Renal cortex interstitium (tissue), 11 donors: ENCODE results near the gene KCNK10. TPM values are rescaled to one million over a fixed set of nuclear protein-coding genes. Genes with fewer than 3 reads are reported as not detected.

Experiments
- DNase-seq, 11 donors: peaks; one replicate each; pipeline ENCODE4 v3.0.0-alpha.2; 2013; ENCODE audit warnings: low read depth in 9 of 11, low spot score in 4 of 11; ENCODE audit errors: extremely low read depth in 1 of 11
- polyA plus RNA-seq, 3 donors: library from polyadenylated mRNA; unstranded; fragments of 120-200 nt; gene quantifications; one replicate each; pipeline ENCODE4 v1.2.1, GENCODE V29; 2013; ENCODE audit not compliant: insufficient read length in 3 of 3

The KCNK10 gene
- polyA plus RNA-seq, 3 donors: 0.23 to 0.41 (median 0.37) TPM

DNA sequence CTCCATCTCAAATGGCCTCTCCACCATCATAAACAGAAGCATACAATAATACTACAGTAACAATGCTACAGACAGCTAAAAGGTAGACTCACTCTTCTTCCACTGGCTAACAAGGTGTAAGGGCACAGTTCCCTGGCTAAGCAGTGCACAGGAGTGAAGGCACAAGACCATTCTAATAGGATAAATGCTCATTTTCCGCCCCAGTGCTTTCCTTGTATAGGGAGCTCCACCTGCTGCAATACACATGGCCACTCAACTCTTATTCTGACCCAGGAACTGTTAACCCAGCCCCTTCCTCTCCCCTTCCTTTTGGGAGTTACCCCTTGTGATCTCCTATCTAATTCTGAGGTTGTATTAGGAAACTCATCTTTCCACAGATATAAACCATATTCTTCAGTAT, 124.6 kb downstream of the KCNK10 start:
- DNase-seq: no peak

DNA sequence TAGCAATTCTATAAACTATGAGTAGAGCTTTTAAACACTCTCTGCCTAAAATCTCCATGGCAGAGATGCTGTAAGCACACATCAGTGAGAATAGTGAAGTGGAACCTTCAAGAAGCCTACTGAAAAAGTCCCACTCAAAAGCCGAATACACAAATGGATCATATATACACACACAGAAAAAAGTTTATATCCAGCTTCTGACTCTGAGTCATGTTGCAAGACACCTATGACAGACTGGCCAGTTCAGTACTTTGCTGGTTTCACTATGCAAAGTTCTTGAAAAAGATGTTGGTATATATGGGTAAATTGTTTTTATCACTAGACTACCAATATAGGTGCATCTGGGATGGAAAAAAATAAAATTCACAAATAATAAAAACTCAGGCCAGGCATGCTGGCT, 126.1 kb downstream of the KCNK10 start:
- no peak for DNase-seq

DNA sequence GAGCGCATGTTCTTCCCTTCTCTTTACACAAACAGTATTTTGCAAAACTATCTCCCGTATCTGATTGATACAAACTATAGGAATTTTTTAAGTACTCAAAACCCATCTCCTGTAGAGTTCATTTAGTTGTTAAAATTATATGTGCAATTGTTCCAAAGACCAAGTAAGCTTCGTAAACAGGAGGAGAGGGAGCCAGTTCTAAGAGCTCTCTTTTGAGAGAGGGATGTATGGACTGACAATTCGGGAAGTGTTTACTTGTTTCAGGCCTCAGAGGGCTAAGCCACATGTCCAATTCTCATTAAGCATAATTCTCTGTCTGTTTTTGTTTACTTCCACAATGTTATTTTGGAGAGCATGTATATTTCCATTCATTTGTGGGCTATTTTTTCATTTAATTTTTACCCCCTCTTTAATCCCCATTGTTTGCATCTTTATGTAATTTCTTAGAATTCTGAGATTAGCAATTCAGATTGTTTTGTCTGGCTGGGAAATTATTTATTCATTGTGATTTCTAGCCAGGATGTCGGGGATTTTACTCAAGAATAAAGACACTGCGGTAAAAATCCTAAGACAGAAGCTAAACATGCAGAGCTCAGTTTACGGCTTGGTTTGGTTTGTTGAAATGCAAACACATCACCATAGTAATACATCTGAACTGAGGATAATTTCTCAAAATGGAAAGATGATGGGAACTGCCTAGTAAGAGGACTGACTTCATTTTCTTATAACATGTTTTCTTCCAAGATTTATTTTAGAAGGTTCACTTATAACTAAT, 126.8 kb downstream of the KCNK10 start:
- no peak for DNase-seq

DNA sequence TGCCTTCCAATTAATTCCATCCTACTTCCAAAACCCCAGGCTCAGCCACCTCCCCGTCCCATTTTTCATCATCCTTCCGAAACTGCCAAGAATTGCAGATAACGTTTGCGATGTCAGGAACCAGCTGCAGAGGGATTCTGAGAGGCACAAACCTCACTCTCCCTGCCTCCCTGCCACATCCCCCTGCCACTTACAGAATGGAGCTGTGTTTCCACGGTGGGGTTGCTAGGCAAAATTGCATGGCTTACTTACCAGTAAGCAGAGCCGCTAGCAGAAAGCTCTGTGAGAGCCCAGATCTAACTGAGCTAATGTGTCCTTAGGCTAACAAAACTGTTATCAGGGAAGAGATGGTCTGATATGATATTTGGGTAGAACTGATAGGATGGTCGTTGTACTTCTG, 127.4 kb downstream of the KCNK10 start:
- no peak for DNase-seq

DNA sequence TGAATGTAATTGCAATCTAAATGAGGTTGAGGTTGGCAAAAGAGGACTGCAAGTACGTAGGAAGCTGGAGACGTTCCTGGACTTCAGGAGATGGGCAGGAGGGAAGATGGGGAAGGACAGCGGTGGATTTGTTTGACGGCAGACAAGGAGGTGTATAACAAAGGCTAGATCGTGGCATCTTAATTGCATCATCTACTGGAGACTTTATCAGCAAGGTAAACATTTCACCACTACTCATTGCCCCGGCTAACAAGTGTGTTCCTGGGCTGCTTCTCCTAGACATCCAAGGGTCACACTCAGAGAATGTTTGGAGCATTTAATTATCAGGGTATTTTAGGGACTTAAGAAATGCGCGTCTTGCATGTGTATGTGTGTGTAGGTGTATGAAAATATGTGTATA, 128.5 kb downstream of the KCNK10 start:
- DNase-seq: no peak

DNA sequence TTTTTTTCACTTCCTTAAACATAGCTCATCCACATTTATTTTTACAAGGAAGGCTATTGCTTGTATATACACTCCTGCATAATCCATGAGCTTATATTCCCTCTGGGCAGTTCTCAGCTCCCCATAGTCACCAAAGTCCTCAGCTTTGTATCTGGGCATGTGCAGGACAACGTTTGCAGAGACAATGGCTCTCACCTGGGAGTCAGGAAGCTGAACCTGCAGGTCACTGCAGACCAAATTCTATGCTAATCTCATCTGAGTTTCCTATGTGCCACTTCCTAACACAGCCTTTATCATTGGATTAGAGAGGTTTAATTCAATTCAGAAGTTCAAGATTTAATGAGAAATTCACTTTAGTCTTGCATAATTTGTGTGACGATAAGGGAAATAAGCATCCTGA, 131.5 kb downstream of the KCNK10 start:
- DNase-seq: no peak

DNA sequence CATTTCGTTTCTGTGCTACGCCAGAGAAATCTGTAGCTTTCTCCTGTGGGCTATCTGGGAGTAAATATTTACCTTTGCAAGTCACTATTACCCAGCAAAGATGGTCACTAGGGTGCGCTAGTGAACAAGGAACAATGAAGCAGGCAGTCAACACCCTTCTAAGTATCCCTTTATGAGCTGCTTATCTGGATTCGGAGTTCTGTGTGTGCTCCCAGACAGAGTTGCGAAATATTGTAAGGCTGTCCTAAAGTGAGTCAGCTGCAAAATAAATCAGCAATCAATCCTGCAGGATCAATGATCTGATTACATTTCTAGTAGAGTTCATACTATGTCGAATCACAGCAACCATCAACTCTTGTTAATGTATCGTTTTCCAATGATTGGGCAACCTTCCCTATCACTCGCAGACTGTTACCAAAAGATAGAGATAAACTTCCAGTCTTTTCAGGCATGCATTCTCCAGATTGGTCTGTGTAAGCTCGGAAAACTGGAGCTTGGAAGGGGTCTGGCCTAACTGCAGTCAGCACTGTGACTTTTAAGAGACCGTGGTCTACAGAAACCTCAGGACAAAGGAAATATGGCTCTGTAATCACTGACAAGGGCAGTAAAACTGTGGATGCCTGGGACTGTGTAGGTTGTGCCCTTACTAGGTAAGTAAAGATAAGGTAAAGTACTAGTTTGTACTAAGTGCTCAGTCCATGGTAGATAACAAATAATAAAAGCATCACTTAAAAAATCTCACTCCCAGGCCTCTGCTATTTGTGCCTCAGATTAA, 133.5 kb downstream of the KCNK10 start:
- DNase-seq: peak; percentile 62 to 85 (median 78)

DNA sequence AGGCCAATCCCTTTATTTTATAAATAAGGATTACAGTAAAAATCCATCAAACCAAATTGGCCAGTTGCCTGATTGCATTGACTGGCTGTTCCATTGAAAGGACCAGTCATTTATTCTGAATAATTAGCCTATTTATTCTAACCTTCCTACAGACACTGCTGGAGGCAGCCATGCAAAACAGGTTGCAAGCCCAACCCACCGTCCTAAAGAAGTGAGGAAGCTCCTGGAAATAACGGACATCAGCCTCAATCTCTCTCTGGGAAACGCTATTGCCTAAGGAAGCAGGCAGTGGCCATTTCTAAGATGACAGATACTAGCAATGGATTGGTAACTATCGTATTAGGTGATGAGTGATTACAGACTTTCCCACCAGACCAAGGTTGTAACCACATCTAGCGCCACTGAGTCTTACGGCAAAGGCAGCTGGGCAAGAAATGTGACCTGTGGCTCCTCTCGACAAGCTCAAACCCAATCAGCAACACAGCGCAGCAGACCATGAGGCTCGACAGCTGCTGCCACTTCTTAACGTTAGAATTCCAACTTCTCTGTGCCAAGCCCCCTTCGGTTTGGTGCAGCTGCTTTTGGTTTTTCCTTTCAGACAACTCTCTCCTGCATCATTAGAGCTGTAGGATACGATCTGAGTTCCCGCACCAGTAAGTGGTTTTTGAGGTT, 134.2 kb downstream of the KCNK10 start:
- DNase-seq: peak in 6 of 11 donors; percentile 17 to 29 (median 22)

DNA sequence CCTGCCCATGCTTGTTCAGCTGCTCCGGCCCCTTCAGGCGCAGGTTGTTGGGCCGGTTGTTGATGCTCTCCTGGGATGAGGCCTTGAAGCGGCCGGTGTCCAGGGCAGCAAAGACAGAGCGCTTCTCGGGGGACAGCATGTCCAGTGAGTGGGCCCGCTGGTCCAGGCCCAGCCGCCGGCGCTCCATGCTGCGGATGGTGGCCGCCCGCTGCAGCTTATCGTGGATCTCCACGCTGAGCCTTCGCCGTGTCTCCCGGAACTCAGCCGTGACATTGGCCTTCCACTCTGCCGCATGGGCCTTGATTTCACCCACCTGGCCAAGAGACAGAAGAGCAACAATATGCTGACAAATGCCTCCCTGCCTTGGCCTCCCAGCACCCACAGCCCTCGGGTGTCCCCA, 137.2 kb downstream of the KCNK10 start:
- DNase-seq: no peak

DNA sequence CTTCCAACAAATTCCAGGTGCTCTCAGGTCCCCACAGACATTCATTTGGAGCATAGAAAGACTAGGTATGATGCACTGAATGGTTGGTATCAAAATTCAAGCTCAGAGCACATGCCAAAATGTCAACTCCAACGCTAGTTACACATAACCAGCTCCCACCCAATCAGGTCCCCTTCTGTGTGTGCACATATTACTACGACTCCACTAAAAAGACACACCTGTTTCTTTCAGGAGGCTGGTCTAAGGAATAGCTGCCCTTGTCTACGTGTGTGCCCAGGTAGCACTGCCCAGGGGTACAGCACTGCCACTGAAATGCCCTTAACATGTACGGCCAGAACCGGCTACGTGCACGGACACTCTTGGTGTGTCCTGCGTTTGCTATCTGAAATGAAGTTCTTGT, 138.1 kb downstream of the KCNK10 start:
- DNase-seq: no peak

DNA sequence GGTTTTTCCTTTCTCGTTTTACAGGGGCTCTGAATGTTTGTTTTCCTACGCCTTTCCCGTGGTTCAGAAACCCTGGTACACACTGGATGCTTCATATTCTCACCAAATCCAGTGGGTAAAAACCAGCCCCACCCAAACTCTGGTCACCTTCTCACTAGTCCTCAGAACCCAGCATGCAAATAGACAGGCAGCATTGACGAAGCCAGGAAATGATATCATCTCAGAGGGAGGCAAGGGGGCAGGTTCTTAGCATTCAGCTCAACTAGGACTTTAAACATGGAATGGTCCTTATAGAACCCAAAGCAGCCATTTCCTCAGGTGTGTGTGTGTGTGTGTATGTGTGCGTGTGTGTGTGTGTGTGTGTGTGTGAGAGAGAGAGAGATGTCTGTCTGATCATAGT, 142.0 kb downstream of the KCNK10 start:
- no peak for DNase-seq

DNA sequence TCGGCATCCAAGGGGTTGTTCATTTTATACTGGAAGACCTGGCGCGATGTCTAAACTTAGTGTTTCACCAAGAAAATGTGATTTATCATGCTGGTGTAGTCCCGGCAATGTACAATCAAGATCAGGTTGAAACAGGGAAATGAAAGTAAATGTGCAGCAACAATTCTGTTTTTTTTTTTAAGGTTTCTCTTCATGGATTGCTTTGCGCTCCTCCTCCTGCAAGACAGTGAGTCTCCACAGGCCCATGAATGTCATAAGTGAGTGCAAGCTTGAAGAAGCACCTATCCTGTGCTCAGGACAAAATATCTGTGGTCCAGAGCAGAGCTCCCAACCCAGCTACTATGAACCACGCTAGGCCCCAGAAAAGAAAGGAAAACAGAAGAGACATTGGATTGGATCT, 143.4 kb downstream of the KCNK10 start:
- DNase-seq: no peak

DNA sequence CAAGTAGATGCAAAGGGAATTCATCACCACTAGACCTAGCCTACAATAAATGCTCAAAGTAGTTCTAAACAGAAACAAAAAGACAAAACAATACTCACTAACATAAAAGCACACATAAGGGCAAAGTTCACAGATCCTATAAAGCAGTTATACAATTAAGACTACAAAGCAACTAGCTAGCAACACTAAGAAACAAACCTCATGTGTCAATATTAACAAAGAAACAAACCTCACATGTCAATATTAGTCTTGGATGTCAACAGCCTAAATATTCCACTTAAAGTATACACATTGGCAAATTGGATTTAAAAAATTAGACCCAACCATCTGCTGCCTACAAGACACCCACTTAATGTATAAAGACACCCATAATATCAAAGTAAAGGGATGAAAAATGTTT, 152.7 kb downstream of the KCNK10 start:
- DNase-seq: no peak

DNA sequence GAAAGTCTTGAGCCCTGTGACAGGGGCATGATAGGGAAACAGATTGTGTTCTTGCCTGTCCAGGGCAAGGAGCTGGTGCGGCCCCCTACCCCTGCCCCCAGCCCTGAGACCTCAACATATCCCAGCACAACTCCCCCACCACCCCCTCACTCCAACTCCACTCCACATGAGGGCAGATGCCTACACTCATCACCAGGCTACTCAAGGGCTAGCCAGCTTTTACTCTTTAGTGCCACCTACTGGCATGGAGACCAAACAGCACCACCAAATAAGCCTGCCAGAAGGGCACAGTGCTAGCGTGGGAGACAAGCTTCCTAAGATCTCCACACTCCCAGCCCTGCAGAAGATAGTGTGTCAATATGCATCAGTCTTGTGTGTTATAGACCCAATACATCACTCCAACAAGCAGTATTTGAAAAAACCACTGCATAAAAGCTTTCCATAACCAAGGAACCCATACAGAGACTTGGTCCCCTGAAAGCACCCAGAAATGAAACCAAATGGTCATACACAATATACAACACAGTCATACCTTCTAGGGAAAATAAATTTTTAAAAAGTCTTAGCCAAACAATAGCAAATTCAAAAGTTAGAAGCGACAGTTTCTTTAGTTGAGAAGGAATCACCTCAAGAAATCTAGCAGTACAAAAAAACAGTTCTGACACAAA, 154.4 kb downstream of the KCNK10 start:
- peak in 2 of 11 donors; percentile 4 to 7 for DNase-seq

DNA sequence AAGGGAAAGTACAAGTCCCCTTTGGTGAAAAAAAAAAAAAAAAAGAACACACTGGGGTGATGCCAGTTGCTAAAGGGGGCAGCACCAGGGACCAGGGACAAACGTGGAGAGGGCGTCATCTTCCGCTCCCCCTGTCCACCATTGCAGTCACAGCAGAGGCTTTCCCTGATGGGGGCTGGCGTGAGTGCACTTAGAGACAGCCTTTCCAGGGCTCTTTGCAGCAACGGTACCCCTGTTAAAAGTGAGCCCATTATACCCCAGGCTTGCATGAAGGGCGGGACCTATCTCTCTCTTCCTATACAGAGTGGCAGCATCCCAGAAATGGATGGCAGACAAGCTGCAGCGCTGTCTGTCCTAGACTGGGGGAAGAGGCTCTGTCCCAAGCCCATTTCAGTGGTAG, 155.0 kb downstream of the KCNK10 start:
- no peak for DNase-seq

DNA sequence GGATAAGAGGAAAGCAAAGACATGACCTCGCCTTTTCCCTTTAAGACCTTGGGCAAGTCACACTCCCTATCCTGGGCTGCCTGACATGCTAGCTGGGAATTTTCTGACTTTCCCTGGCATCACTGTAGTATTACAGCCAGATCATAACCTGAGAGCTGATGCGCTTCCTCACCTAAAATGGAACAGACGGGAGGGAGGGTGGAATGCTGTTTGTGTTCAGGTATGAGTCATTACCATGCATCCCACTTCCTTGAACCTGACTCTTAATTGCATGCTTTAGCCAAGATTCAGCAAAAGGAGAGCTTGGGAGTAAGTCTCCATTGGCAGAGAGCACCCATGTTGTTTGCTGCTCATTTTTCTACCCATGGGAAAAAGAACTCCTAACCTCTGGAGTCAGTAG, 156.5 kb downstream of the KCNK10 start:
- DNase-seq: no peak

DNA sequence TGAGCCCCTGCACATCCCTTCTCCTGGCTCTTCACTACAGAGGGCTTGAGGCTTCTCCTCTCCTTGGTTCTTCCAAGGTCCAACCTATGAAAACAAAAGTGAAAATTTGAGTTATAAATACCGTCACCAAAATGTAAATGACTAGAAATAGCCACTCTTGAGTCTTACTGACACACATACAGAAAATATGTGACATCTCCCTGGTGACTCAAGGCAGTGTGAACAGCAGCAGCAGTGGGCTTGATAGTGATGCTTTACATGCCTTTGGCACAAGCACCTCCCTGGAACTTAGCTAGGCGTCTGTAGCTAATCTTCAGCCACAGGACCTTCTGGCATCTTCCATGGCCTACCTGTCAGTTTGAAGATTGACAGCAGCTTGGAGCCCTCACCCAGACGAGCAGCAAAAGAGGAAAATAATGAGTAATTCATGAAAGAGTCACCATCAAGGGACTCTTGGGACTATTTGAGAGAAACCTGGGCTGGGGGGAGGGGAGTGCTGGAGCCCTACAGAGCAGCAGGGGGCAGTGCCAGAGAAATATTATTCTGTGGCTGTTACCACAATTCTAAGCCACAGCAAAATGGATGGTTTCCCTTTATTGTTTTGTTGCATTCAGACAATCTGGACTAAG, 158.0 kb downstream of the KCNK10 start:
- DNase-seq: no peak

DNA sequence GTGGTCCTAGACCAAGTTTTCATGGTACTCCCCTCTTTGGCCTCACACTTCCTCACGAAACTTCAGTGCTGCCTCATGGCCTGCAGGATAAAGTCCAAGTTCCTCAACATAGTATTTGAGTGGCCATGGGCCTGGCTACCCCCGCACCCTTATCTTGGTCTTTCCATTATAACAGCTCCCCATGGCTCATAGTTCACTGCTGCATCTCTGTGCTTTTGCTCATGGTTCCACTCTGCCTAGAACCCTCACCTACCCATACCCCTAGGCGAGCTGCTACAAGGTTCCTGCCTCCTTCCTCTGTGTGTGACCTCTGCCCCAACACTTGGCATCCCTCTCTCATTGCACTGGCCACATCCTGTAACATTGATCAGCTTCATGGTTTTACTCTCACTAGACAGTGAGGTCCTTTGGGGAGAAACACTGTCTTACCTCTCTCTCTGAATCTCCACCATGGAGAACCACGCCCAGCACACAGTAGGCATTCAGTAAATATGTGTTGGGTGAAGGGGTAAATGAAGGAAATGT, 159.3 kb downstream of the KCNK10 start:
- DNase-seq: no peak

DNA sequence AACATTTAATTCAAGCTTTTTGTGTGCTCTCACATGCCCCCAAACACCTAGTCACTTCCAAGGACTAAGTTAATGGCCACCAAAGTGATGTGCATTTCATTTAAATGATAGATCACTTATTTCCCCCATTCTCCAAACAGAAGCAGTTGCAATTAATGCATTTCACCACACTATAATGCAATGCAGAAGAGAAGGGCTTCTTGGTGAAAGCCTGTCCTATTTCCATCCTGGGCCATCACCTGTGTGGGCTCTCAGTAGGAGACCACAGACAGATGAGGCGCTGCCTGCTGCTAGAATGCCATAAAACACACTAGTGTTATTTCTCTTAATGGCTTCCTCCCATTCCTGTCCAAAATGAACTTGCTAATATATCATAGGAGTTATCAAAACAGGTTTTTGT, 166.9 kb downstream of the KCNK10 start:
- DNase-seq: no peak
